ENCODE measurements around the gene CELSR1. TPM values are rescaled to one million over a fixed set of nuclear protein-coding genes. Genes with fewer than 3 reads are reported as not detected.
A peak's percentile ranks its signal among the peaks of the same experiment; 100 is the strongest.

The CELSR1 gene
- total RNA-seq, 2 donors from 2014 or later = 0.54 to 1.1 TPM

DNA sequence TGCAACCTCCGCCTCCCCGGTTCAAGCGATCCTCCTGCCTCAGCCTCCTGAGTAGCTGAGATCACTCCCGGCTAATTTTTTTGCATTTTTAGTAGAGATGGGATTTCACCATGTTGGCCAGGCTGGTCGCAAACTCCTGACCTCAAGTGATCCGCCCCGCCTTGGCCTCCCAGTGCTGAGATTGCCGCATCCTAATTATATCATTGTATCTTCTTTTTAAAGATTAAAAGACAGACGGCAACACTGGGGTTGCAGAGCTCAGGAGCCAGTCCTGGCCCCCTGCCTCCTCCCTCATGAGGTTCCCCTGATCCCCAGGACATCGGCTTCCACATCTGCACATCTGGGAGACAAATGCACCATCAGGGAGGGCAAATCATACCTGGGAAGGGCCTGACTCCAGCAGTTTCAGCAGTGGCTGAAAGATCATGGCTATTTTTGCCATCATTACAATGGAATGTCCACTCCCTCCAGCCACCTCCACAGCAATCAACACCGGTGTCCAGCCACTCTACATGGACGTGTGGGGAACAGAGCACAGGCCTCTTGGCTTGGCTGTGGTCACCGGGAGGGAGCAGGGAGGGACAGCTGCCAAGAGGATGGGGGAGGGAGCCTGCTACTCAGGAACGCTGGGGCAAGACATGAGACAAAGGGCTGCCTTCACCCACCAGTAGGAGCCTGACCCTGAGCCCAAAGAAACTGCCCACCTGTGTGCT, 9.2 kb upstream of the CELSR1 start:
- H3K9me3 Mint-ChIP-seq = no peaks in the 10 kb centered on the region
- H3K27ac Mint-ChIP-seq = no peak overlapping the region
- no peaks in the 10 kb centered on the region for H3K36me3 Mint-ChIP-seq
- ATAC-seq (no peak), DNase-seq (ENCODE audit: low spot score in 2 of 2) (no peak)

DNA sequence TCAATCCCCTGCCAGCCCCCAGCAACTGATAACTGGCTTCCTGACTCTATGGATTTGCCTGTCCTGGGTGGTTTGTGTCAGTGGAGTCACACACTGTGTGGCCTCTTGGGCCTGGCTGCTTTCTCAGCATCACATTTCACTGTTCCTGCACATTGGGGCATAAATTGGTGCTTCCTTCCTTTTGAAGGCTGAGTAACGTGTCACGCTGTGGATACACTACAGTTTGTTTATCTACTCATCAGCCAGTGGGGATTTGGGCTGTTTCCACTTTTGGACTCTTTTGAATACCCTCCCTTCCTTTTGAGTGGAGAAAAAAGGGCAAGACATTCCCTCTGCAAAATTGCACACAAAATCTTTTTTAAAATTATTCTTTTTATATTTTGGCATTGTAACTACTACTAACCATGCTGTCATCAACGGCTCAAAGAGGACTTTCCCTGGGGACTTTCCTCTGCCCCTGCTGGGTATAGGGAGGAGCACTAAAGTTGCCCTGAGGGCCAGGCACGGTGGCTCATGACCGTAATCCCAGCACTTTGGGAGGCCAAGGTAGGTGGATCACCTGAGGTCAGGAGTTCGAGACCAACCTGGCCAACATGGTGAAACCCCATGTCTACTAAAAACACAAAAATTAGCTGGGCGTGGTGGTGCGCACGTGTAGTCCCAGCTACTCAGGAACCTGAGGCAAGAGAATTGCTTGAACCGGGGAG, 7.8 kb upstream of the CELSR1 start:
- H3K36me3 Mint-ChIP-seq = no peaks in the 10 kb centered on the region
- DNase-seq (ENCODE audit: low spot score in 2 of 2) (no peak), ATAC-seq (no peak)
- H3K27ac Mint-ChIP-seq = peak overlapping the region in 1 of 2 donors; percentile 2
- no peaks in the 10 kb centered on the region for H3K9me3 Mint-ChIP-seq

DNA sequence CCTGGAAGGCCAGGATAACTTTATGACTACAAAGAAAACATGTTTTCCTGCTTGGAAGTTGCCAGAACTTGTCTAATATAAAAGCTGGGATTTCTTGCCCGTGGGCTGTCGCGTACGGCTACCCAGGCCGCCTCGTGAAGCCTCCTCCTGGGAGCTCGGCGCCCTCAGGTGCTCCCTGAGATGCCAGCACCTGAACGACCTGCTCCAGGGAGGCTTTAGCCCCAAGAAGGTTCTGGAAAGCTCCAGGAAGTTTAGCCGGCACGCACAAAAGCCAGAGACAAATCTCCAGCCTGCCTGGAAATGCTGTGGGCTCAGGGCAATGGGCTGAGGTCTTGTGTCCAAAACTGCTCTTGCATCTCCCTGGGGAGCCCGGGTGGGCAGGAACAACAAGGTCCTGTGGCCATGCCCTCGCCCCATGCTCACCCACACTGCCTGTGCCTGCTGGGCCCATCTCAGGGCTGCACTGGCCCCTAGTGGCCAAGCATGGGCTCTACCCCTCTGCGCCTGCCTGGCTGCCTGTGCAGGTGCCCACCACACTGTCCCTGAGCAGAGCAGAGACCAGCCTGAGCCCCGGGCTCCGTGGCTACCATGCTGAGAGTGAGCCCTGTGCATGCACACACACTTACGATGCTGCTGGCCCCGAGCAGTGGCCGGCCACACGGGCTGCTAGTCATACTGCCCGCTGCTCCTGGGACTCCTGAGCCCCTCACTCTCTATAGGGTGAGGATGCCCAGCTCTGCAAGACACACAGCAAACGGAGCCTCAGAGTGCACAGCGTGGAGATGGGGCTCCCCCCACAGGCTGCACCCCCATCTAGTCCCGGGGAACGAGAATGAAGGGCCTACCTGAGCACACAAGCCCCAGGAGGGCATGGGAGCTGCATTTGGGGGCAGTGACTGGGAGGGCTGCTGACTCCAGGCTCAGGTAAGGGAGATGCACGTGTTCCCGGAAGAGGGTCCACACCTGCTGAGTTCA, 4.9 kb upstream of the CELSR1 start:
- Mint-ChIP-seq H3K9me3 (no peaks in the 10 kb centered on the region), H3K36me3 (no peaks in the 10 kb centered on the region), H3K27ac (no peak overlapping the region)
- DNase-seq (ENCODE audit: low spot score in 2 of 2) (peak; percentile 76 to 80), ATAC-seq (peak; percentile 98)

DNA sequence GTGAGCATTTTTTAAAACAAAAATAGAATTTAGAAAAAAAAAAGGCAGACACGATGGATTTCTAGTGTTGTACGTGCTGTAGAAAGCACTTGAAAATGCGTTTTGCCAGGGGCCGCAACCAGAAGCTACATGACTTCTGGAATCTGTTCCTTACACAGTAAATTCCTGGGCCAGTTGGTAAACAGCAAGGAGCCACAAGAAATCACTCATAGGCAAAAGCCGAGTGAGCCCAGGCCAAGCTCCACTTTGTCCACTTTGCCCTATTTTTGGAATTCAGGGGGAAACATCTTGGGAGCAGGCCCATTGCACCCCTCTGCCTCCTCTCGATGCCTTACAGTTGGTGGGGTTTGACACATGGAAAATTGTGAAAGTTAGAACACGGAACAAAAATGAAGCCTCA, 4.1 kb upstream of the CELSR1 start:
- ATAC-seq = no peak
- no peak overlapping the region for H3K27ac Mint-ChIP-seq
- no peaks in the 10 kb centered on the region for H3K36me3 Mint-ChIP-seq
- H3K9me3 Mint-ChIP-seq = no peaks in the 10 kb centered on the region
- DNase-seq (ENCODE audit: low spot score in 2 of 2) = no peak

DNA sequence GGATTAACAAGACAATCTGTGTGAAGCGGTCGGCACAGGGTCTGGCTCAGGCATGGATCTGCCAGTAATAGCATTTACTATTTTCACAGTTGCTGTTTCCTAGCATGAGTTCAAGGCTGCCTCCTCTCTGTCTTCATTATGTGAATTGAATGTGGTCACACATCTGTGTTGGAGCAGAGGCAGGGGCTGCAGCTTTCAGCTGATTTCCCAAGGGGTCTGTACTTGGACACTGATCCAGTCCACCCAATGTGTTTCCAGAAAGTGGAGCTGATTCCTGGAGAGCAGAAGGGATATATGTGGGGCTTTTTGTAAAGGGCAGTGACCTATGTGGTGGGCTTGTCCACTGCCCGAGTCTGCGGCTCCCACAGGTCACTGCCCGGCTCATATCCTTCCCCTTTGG, 3.5 kb upstream of the CELSR1 start:
- H3K27ac Mint-ChIP-seq = no peak overlapping the region
- no peak for ATAC-seq
- DNase-seq (ENCODE audit: low spot score in 2 of 2) = no peak
- H3K36me3 Mint-ChIP-seq = no peaks in the 10 kb centered on the region
- H3K9me3 Mint-ChIP-seq = no peaks in the 10 kb centered on the region

DNA sequence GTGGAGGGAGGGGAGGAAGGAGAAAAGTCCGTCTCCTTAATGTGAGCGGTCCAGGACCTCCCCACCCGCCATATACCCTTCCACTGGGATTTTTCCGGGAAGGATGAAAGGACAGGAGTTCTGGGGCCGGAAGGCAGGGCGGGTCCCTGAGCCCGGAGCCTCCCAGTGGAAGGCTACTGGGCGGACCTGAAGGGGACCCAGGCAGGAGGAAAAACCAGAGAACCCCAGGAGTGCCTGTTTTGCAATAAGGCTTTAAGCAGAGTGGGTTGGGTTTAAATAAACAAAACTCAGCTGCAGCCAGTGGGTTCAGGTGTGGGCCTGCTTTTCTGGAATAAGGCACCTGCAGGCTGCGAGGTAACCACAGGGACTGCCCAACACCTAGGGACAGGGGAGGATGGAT, 1.7 kb upstream of the CELSR1 start:
- Mint-ChIP-seq H3K27ac (no peak overlapping the region), H3K36me3 (no peaks in the 10 kb centered on the region), H3K9me3 (no peaks in the 10 kb centered on the region)
- DNase-seq (ENCODE audit: low spot score in 2 of 2) (no peak), ATAC-seq (no peak)

DNA sequence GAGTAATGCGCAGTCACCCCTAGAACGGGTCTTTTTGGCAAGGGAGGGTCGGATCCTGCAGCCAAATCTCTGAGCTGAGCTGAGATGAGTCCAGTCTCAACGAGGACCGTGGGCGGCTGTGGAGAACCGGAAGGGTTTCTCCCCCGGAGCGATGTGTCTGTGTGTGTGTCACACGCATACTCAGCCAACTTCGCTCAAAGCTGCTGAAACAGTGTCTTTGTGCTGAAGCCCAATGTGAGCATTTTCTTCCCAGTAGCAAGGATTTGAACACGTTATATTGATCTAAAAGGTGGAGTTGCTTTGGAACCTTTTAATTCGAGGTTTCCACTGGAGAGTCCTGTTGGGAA, 1.4 kb upstream of the CELSR1 start:
- no peak for DNase-seq (ENCODE audit: low spot score in 2 of 2)

DNA sequence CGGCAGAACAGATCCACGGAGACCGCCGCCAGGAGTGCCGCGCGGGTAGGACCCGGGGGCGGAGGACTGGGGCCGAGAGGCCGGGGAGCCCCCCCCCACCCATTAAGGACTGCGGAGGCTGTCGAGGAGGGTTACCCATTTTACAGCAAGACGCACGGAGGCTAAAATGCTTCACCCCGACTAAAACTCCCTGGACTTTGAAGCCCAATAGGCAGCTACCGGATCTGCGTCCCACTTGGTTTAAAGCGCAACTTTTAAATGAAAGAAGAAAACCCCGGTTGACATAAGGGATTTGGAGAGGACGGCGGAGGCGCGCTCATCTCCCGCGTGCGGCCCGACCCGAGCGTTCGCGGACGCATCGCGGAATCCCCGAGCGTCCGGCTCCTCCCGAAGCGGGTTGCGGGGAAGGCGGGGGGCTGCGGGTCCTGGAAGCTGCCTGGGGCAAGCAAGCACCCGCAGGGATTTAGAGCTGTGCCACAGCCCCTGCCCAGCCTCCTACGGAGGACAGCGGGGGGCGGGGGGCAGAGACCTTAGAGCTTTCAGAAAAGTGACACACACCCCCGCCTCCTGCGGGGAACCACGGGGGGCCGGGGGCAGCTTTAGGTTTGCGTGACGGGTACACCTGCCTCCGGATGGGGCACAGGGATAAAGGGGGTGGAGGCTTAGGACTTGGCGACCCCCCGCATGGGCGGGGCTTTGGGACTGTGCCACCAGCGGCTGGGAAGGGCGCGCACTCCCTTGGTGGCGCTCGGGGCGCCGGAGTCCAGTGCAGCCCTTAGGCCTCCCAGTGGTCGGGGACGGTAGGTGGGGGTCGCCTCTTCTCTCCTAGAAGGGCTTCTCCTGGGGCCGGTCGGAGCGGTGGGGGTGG, 760 bp upstream of the CELSR1 start:
- Mint-ChIP-seq H3K9me3 (no peaks in the 10 kb centered on the region), H3K27ac (no peak overlapping the region), H3K36me3 (no peaks in the 10 kb centered on the region)
- ATAC-seq (no peak), DNase-seq (ENCODE audit: low spot score in 2 of 2) (no peak)

More for the DNA sequence above, 1.4 kb upstream of the CELSR1 start:
- no peaks in the 10 kb centered on the region for H3K36me3 Mint-ChIP-seq
- no peaks in the 10 kb centered on the region for H3K9me3 Mint-ChIP-seq
- no peak for ATAC-seq
- H3K27ac Mint-ChIP-seq = no peak overlapping the region

DNA sequence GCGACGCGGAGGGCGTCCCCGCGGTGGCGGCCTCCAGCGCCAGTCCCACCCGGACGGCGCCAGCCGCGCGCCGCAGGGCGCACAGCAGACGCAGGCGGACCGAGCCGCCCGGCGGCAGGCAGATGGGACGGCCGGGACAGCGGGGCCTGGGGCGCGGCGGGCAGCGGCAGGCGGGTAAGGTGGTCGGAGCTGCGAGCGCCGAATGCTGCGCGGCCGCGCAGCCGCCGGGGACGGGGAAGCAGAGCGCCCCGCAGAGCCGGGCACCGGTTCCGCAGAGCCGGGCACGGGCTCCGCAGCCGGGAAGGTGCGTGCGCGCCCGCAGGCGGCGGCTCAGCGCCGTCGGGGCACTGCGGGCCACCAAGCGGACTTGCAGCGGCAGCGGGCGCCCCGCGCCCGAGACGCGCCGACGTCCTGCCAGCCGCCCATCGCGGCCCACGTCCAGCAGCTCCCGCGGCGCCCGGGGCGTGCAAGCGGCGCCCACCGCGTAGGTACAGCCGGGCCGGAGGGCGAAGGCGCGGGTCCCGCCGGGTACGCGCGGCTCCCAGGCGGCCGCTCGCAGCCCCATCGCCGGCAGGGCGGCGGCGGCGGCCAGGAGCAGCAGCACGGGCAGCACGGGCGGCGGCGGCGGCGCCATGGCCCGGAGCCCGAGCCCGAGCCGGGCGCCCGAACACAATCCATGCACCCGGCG, 739 bp downstream of the CELSR1 start:
- no peak overlapping the region for H3K27ac Mint-ChIP-seq
- ATAC-seq (peak; percentile 13 to 46), DNase-seq (ENCODE audit: low spot score in 2 of 2) (no peak)
- no peaks in the 10 kb centered on the region for H3K36me3 Mint-ChIP-seq
- no peaks in the 10 kb centered on the region for H3K9me3 Mint-ChIP-seq

DNA sequence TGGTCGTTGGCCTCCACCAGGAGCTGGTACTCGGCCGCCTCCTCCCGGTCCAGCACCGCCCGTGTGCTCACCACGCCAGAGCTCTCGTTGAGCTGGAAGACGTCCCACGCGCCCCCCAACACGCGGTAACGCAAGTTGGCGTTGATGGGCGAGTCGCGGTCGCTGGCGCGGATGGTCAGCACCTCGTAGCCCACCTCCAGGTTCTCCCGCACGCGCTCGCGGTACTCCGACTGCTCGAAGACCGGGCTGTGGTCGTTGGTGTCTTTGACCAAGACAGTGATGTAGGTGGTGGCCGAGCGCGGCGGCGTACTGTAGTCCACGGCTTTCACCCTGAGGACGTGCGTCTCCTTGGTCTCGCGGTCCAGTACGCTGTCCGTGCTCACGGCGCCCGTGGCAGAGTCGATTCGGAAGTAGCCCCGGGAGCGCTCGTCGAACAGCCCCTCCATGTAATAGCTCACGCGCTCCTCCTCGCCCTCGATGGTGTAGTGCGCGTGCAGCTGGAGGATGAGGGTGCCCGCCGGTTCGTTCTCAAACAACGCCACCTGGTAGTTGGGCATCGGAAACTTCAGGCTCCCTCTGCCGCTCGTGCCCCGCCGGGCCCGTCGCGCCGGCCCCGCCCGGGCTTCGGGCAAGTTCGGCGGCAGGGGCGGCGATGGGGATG, 1.4 kb downstream of the CELSR1 start:
- no peak for ATAC-seq
- H3K27ac Mint-ChIP-seq = no peak overlapping the region
- no peaks in the 10 kb centered on the region for H3K36me3 Mint-ChIP-seq
- no peaks in the 10 kb centered on the region for H3K9me3 Mint-ChIP-seq
- DNase-seq (ENCODE audit: low spot score in 2 of 2) = no peak

DNA sequence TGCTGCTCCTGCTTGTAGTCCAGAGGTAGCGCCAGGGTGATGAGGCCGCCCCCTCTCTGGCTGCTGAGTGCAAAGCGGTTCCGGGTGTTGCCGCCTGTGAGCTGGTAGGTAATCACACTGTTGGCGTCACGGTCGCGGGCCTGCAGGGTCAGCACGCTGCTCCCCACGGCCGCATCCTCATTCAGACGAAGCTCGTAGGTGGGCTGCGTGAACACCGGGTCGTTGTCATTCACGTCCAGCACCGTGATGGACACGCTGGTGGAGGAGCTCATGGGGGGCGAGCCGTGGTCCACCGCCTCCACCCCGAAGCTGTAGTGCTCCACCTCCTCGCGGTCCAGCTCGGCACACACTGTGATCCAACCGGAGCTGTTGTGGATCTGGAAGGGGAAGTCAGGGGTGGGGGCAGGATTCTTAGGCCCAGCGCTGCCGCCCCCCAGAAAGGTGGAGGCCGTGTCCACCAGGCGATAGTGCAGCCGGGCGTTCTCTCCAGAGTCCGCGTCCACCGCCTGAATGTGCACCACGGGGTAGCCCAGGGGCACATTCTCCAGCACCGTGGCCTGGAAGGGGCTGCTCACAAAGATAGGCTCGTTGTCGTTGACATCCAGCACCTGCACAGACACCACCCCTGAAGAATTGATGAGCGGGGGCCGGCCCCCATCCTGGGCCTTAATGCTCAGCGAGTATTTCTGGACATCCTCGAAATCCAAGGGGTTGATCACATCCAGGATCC, 2.4 kb downstream of the CELSR1 start:
- DNase-seq (ENCODE audit: low spot score in 2 of 2) = no peak
- Mint-ChIP-seq H3K36me3 (no peaks in the 10 kb centered on the region), H3K9me3 (no peaks in the 10 kb centered on the region), H3K27ac (no peak overlapping the region)
- ATAC-seq = no peak

DNA sequence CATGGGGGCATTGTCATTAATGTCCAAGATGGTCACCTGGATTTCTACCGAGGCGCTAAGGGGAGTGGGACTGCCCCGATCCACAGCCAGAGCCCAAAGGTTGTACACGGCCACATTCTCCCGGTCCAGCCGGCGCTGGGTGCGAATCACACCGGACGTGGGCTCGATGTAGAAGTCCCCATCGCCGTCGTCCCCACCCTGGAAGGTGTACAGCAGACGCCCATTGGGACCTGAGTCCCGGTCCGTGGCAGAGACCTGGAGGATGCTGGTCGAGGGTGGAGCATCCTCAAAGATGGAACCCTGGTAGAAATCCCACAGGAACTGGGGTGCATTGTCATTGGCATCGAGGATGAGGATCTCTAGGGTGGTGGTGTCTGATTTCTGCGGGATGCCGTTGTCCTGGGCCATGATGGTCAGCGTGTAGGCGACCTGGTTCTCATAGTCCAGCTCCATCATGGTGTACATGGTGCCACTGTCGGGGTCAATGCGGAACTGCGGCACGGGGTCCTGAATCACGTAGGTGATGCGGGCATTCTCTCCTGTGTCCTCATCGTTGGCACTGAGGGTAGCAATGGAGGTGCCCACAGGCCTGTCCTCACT, 3.1 kb downstream of the CELSR1 start:
- no peaks in the 10 kb centered on the region for H3K9me3 Mint-ChIP-seq
- H3K27ac Mint-ChIP-seq = no peak overlapping the region
- DNase-seq (ENCODE audit: low spot score in 2 of 2) (no peak), ATAC-seq (no peak)
- no peaks in the 10 kb centered on the region for H3K36me3 Mint-ChIP-seq

DNA sequence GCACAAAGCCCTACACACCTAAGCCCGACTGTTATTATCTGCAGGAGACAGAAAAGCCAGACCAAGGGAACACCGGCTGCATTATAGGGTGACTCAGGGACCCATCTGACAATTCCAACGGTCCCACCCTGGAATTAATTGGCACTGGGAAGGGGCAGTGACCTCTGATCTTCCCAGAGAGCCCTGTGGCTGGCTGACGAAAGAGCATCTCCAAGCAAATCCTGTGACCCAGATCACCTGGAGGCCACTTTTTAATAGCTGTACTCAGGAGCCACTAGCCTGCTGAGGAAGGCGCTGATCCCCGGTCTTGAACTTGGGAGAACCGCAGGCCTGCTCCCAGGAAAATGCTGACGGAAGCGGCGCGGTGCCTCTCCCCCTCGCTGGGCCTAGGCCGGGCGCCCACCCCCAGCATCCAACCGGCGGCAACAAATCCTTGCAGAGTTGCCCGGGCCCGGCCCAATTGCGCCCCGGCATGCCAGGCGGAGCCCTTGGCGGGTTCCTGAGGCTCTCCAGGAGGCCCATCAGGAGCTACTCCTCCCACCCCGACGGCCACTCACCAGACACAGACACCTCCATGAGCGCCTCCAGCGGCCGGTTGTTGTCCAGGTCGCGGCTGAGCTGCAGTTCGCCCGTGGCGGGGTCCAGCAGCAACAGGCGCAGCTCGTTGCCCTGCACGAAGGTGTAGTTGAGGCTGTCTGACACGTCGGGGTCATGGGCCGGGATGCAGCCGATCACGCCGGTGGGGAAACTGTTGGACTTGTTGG, 4.2 kb downstream of the CELSR1 start:
- DNase-seq (ENCODE audit: low spot score in 2 of 2) (no peak), ATAC-seq (no peak)
- no peaks in the 10 kb centered on the region for H3K36me3 Mint-ChIP-seq
- no peaks in the 10 kb centered on the region for H3K9me3 Mint-ChIP-seq
- H3K27ac Mint-ChIP-seq = no peak overlapping the region

DNA sequence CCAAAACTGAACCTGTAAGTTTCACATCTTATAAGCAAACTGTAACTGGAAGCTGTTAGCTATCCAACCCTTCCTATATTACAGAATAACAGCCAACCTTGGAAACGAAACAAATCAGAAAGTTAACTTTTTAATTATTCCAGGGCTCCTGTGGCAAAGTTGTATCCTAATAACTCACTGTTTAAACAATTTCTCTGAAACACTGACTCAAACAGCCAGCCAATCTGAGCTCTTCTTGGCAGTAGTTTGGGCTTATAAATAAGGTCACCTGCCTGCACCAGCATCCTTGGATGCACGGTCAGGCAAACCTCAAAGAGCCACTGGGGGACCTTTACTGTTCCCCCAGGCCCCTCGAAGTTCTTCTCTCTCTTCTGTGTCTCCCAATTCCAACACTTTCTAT, 5.0 kb downstream of the CELSR1 start:
- H3K27ac Mint-ChIP-seq = no peak overlapping the region
- ATAC-seq (no peak), DNase-seq (ENCODE audit: low spot score in 2 of 2) (no peak)
- H3K36me3 Mint-ChIP-seq = no peaks in the 10 kb centered on the region
- H3K9me3 Mint-ChIP-seq = no peaks in the 10 kb centered on the region

All from activated naive CD4-positive, alpha-beta T cell treated with anti-CD3 and anti-CD28 coated beads, Interleukin-2, amount 50 U/mL, for 72 hours (primary cell).